ENCODE data around the gene TM9SF2.

DNA sequence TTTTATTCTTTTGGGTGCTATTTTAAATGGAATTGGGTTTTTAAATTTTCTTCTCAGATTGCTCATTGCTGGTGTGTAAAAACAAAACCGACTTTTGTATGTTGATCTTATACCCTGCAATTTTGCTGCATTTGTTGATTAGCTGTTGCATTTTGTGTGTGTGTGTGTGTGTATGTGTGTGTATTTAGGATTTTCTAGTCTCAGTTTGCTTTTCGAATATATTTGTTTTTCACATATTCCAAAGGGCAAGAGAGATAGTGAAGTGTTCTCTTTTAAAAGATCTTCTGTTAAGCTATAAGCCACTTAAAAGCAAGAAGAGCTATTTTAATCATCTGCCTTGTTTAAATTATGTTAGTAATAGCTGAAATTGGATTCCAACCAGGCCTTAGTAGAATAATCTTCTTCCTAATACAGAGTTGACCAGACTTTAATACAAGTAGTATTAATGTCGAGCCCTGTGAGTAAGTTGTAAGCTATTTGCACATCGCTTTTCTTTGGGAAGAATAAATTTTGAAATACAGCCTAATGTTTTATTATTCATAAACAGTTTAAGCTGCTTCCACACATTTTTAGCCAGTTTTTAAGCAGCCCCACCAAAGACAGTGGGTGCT, 57.4 kb downstream of the TM9SF2 start:
- TF ChIP-seq, protein P1, sequence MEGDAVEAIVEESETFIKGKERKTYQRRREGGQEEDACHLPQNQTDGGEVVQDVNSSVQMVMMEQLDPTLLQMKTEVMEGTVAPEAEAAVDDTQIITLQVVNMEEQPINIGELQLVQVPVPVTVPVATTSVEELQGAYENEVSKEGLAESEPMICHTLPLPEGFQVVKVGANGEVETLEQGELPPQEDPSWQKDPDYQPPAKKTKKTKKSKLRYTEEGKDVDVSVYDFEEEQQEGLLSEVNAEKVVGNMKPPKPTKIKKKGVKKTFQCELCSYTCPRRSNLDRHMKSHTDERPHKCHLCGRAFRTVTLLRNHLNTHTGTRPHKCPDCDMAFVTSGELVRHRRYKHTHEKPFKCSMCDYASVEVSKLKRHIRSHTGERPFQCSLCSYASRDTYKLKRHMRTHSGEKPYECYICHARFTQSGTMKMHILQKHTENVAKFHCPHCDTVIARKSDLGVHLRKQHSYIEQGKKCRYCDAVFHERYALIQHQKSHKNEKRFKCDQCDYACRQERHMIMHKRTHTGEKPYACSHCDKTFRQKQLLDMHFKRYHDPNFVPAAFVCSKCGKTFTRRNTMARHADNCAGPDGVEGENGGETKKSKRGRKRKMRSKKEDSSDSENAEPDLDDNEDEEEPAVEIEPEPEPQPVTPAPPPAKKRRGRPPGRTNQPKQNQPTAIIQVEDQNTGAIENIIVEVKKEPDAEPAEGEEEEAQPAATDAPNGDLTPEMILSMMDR (IDR thresholded peaks at IDR 0.05; ENCODE audit: insufficient read depth, low read length, poor library complexity, severe bottlenecking): no peak
- TF ChIP-seq EZH2phosphoT487 (conservative IDR thresholded peaks at IDR 0.05; ENCODE audit: low read length): no peak
